ENCODE data around the gene CUL3. TPM values are rescaled to one million over a fixed set of nuclear protein-coding genes. Genes with fewer than 3 reads are reported as not detected.

The CUL3 gene
- 99.4 TPM for total RNA-seq (ENCODE audit: unreplicated experiment)
- long read RNA-seq, full-length matches to known transcripts: 2 of 4 reads
- long read RNA-seq, partial matches to known transcripts: 2 of 4 reads
- long read RNA-seq, other reads (novel, unspliced or antisense): 0 of 4 reads

GRCh38 chr2:224585211-224586088 lies at the start of gene CUL3:
TSS of gene CUL3 (minus strand) at chr2:224585363. CDS start at chr2:224585009, 354 bp downstream.
- Mint-ChIP-seq H3K27me3 (ENCODE audit: unreplicated experiment) (peaks cover 7% of the 10 kb centered on the region), H3K36me3 (ENCODE audit: unreplicated experiment) (no peaks in the 10 kb centered on the region), H3K4me1 (ENCODE audit: low read depth, unreplicated experiment) (peaks cover 5% of the 10 kb centered on the region), H3K27ac (ENCODE audit: unreplicated experiment) (peak within 1 kb of the TSS; percentile 97), H3K9me3 (ENCODE audit: unreplicated experiment) (peaks cover 8% of the 10 kb centered on the region), H3K4me3 (ENCODE audit: unreplicated experiment) (peak within 1 kb of the TSS; percentile 99)
- TF ChIP-seq, protein P1, sequence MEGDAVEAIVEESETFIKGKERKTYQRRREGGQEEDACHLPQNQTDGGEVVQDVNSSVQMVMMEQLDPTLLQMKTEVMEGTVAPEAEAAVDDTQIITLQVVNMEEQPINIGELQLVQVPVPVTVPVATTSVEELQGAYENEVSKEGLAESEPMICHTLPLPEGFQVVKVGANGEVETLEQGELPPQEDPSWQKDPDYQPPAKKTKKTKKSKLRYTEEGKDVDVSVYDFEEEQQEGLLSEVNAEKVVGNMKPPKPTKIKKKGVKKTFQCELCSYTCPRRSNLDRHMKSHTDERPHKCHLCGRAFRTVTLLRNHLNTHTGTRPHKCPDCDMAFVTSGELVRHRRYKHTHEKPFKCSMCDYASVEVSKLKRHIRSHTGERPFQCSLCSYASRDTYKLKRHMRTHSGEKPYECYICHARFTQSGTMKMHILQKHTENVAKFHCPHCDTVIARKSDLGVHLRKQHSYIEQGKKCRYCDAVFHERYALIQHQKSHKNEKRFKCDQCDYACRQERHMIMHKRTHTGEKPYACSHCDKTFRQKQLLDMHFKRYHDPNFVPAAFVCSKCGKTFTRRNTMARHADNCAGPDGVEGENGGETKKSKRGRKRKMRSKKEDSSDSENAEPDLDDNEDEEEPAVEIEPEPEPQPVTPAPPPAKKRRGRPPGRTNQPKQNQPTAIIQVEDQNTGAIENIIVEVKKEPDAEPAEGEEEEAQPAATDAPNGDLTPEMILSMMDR (IDR thresholded peaks at IDR 0.05; ENCODE audit: partially characterized antibody, unreplicated experiment): no peak
- peak; percentile 99 for DNase-seq

- TF ChIP-seq, protein P1 (IDR thresholded peaks at IDR 0.05; ENCODE audit: partially characterized antibody, unreplicated experiment): no peak
- peaks cover 2% of the 10 kb centered on the region for H3K4me1 Mint-ChIP-seq (ENCODE audit: low read depth, unreplicated experiment)
These were observed 45.7 kb upstream of the CUL3 start for GRCh38 chr2:224630659-224631550.

GRCh38 chr2:224628416-224628815 lies 43.3 kb upstream of the CUL3 start:
- Mint-ChIP-seq H3K27me3 (ENCODE audit: unreplicated experiment) (no peaks in the 10 kb centered on the region), H3K27ac (ENCODE audit: unreplicated experiment) (no peak overlapping the region), H3K4me1 (ENCODE audit: low read depth, unreplicated experiment) (peaks cover 2% of the 10 kb centered on the region), H3K36me3 (ENCODE audit: unreplicated experiment) (no peaks in the 10 kb centered on the region), H3K9me3 (ENCODE audit: unreplicated experiment) (no peaks in the 10 kb centered on the region), H3K4me3 (ENCODE audit: unreplicated experiment) (no peak overlapping the region)
- no peak for DNase-seq
- TF ChIP-seq, protein P1 (IDR thresholded peaks at IDR 0.05; ENCODE audit: partially characterized antibody, unreplicated experiment): no peak

More at GRCh38 chr2:224630659-224631550, 45.7 kb upstream of the CUL3 start:
- H3K4me3 Mint-ChIP-seq (ENCODE audit: unreplicated experiment): no peak overlapping the region
- H3K27ac Mint-ChIP-seq (ENCODE audit: unreplicated experiment): no peak overlapping the region
- no peaks in the 10 kb centered on the region for H3K36me3 Mint-ChIP-seq (ENCODE audit: unreplicated experiment)
- no peak for DNase-seq
- no peaks in the 10 kb centered on the region for H3K27me3 Mint-ChIP-seq (ENCODE audit: unreplicated experiment)
- no peaks in the 10 kb centered on the region for H3K9me3 Mint-ChIP-seq (ENCODE audit: unreplicated experiment)

DNA sequence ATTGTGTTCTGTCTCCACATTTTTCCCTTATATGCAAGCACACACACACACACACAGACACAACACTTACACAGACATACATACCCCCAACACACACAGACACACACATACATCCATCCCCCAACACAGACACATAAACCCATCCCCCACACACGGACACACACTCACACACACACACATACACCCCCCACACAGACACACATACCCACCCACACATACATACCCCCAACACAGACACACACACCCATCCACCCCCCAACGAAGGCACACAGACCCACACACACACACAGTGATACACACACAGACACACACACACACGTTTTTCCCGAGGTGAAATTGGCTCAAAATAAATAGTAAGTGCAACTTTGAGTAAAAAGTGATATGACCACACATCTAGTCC lies 41.6 kb upstream of the CUL3 start:
- Mint-ChIP-seq H3K4me3 (ENCODE audit: unreplicated experiment) (no peak overlapping the region), H3K36me3 (ENCODE audit: unreplicated experiment) (no peaks in the 10 kb centered on the region), H3K4me1 (ENCODE audit: low read depth, unreplicated experiment) (peaks cover 2% of the 10 kb centered on the region), H3K27me3 (ENCODE audit: unreplicated experiment) (no peaks in the 10 kb centered on the region), H3K27ac (ENCODE audit: unreplicated experiment) (no peak overlapping the region), H3K9me3 (ENCODE audit: unreplicated experiment) (no peaks in the 10 kb centered on the region)
- DNase-seq: no peak
- TF ChIP-seq, protein P1 (IDR thresholded peaks at IDR 0.05; ENCODE audit: partially characterized antibody, unreplicated experiment): no peak
